Fibroblast of skin of right biceps (primary cell): ENCODE data around the gene LIPA.
A peak's percentile ranks its signal among the peaks of the same experiment; 100 is the strongest.

Experiments
- DNase-seq: peaks from one replicate; pipeline ENCODE4 v3.0.0-alpha.2; 2013

Gene LIPA

GRCh38 chr10:89238956-89239644 is 12.5 kb downstream of the LIPA start:
- DNase-seq: no peak

DNA sequence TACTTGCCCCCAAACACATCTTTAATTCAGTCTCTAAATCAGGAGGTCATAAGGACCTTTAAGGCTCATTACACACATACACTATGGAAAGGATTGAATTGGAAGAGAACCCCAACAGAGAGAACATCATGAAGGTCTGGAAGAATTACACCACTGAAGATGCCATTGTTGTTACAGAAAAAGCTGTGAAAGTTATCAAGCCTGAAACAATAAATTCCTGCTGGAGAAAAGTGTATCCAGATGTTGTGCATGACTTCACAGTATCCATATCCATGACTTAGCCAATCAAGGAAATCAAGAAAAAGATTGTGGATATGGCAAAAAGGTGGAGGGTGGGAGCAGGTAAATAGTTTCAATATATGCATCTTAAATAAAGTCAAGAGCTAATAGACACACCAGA is 13.7 kb downstream of the LIPA start:
- no peak for DNase-seq

DNA sequence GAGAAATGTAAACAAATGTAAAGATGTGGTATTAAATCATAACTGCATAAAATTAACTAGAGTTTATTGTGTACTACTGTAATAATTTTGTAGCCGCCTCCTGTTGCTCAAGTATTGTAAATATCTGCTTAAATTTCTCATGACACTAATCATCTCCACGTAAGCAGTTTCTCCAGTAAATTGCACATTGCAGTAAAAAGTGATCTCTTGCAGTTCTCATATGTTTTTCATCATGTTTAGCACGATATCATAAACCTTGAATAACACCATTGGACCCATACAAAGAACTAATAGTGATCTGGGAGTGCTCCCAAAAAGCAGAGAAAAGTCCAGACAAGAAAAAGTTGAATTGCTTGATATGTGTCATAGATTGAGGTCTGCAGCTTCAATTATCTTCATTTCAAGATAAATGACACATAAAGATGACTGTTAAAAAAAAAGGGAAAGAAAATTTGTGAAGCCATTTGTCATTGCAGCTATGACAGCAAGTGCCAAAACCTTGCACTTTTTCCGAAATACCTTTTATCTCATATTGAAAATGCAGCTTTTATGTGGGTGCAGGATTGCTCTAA is 15.3 kb downstream of the LIPA start:
- DNase-seq: peak; percentile 71

DNA sequence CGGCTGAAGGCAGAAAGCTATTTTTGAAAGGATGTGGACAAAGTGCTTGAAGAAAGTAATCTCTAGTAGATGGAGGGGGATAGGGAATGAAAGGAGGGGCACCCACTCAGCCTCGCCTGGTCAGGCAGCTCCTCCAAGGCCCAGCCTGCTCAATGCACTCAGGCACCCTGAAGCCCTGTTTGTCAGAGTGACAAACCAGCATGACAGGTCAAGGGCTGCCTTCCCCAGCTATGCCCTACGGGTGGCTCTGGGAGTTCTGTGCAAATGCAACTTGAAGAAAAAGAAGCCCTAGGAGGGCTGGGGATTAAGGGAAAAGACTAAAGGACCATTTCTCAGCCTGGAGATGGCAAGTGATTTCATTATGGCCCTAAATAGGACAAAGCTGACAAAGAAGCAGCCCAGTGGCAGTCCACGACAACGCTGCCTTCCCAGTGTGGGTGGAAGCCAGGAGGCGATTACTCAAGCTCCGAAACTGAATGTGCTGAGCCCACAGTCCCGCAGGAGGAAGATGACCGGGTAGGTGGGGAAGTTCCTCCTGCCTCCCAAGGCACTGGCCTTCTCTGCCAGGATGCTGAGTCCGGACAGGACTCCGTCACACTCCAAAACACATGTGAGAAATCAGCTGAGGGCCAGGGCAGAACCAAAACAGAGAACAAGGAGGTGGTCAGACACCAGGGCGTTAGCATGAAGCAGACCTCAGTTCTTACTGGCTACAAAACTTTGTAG is 16.3 kb downstream of the LIPA start:
- no peak for DNase-seq

DNA sequence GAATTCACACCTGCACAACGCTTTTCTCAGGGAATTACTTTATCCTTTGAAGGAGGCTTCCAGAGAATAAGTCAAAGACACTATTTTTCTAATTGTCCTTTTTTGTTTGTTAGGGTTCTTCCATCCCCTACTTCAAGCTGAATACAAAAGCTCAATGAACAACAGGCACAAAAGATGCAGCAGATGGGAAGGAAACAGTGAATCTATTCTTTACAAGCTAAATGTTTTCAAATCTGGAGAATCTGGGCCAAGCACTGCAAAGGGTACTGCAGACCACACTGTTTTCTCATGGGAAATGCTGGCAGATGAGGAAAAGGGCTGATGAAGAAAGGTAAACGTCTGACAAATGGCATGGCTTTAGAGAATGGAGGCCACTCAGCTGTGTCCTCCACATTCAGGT is 18.5 kb downstream of the LIPA start:
- DNase-seq: no peak

- DNase-seq: no peak
Measured at GRCh38 chr10:89228962-89229361, 22.6 kb downstream of the LIPA start.

- no peak for DNase-seq
Measured at GRCh38 chr10:89228146-89228545, 23.4 kb downstream of the LIPA start.

DNA sequence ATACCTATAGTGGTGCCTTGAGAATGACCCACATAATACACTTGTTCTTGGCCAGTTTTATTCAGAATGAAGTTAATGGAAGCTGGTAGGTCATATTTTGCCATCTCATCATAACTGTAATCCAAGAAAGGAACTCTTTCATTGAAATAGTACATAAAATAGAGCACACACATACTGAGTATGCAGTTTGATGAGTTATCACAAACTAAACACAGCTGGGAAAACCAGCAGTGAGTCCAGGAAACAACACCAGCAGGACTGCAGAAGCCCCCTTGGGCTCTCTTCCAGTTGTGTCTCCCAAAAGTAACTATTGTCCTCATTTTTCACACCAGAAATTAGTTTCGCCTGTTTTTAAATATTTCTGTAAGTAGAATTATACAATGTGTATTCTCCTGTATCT is 24.7 kb downstream of the LIPA start:
- no peak for DNase-seq

- no peak for DNase-seq
Measured at GRCh38 chr10:89224739-89225443, 26.7 kb downstream of the LIPA start.

DNA sequence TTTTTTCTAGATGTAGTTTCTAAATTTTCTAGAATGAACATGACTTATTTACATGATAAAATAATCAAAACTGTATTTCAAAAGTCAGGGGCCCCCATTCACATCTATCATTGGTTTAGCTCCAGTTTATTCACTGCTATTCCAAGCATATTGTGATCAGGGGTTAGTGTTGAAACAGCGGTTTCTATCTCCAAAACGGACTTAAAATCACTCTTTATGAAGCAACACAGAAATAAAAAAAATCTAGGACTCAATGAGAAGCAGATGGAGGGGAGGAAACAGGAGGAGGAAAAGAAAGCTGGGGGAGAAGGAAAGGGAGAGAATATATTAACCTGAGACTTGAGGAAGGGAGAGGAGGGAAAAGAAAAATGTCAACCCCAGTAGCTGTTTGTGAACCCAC is 29.7 kb downstream of the LIPA start:
- no peak for DNase-seq

DNA sequence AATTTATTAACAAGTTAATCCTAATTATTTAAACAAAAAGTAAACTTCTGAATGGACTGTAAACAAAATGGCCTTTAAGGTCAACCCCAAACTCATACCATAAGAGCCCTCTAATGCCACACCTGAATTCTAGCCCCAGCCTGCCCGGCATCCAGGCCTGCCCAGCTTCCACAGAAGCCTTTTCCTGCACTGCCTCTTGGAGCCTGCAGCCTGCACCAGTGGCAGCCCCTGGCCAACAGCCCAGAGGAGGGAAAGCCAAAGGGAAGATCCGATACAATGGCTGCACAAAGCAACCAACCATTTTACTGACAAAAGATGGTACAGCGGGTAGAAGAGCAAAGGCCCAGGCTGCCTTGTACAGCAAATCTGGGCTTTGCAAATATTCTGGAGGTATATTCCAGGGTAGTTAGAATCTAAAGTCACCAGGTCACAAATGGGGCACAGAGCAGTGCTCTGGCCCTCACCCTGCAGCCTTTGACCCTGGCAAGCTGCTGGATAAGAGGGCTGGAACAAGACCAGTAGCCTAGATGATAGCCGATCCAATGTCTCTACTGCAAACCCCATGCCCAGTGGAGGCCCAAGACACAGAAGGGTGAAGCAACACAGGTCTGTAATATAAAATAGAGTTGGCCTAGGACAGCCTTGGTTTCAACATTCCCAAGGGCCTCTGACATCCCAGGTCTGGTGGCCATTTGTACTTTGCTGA is 31.9 kb downstream of the LIPA start:
- DNase-seq: no peak

- DNase-seq: peak; percentile 65
Measured at GRCh38 chr10:89217057-89217990, 34.3 kb downstream of the LIPA start.

DNA sequence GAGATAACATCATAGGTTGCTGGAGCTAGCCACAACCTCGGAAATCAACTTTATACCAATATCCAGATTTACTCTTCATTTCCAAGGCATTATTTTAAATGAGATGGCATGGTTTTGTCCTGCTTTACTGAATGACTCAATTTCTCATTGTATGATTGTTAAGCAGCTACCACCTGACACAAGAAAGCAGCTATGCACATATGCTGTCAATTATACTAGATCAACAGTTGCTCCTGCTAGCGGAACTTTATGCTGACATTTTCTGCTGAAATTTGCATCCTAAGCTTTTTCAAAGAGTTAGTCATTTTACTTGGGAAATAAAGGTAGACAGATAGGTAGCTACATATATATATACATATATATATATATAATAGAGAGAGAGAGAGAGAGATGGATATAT is 35.5 kb downstream of the LIPA start:
- DNase-seq: peak; percentile 44

DNA sequence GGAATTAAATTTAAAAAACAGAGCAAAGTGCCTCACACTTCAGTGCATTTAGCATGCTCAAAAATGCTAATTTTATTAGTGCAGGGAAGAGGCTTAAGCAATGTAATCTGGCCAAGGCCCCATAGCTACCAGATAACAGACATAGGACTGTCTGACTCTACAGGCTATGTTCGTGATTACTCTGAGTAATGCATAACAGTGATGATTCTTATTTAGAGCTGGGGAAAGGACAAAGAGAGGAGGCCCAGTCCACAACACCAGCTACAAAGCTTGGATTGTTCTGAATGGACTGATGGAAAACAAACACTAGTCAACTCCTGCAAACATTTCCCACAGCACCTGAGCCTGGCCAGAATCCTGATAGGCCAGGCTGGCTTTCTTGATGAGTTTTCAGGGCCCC is 36.1 kb downstream of the LIPA start:
- DNase-seq: no peak

DNA sequence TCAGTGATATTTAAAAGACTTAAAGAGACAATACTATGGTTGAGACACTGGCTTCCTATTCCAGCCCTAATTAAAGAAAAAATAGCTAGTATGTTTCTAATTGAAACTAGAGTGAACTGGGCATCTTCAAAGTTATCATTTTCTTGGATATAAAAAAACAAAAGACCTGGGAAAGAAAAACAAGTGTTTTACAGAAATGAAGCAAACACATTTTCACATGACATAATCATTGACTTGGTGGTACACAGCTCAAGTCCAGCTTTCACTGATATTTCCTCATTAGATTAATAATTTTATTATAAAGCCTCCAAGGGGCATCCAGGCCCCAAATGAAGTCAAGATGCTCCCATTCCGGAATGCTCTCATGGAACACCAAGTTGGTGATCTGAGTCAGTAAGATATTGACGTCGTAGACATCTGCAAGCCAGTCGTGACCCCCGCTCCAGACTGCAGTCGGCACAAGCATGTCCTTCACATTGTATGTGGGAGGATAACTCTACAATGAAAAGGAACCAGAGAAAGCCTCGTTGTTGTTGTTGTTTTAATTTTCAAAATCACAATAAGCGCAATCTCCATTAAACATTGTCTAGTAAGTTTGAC is 36.9 kb downstream of the LIPA start:
- no peak for DNase-seq

GRCh38 chr10:89213191-89213808 is 38.3 kb downstream of the LIPA start:
- peak; percentile 48 for DNase-seq

GRCh38 chr10:89210794-89211425 is 40.7 kb downstream of the LIPA start:
- no peak for DNase-seq

DNA sequence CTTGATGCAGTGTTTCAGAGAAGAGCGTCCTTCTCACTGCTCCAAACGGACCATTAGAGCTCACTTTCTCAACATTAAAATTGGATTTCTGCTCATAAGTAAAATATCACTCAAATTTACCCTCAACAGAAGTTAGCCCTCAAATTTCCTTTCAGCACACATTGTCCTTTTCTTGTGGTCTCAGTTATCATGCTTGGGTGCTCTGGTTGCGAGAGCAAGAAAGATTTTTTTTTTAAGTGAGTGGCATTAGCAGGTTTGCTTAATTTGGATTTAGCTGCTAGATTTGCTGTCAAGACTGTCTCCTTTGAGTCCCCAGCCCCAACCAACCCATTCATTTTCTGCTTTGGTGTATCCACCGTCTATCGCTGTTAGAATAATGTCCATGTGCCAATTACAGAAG is 41.9 kb downstream of the LIPA start:
- no peak for DNase-seq

DNA sequence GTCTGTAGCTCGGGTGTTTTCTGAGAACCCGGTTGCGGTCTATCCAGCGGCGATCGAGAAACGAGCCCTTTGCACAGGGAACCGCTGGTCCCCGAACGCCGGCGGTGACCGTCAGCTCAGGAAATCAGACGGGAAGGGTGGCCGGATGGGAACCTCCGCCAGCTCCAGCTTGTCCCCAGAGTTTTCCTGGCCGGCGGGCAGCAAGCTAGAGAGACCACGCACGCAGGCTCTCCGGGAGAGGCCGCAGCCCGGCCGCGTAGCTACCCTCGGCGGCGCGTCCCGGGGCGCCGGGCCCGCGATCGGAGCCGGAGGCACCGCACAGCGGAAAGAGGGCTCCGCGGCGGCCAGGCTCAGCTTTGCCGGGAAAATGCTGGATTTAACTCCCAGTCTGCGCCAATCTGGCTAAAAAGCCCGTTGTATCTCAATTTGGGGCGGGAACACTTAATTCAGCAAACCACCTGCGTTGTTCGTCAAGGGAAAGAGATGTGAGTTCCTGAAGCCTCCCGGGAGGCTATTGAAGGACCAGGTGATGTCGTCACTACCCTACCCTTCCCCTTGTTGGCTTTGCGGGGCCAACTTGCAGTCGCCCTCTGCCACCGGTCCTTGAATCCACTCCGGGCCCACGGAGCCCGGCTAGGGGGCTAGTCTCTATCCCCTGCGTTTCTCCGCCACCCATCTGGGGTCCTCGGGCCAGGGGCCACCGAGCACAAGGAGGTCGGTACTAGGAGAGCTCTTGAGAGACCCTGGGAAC is 43.6 kb downstream of the LIPA start:
- DNase-seq: peak; percentile 40
